Erythroblast (primary cell): ENCODE measurements around the gene TARP.
"Not testable (repeated sequence)": the region's sequence is repeated elsewhere in the genome, so short reads cannot be mapped to it uniquely, and the experiment has no call there.

Experiments used
- GATA1 ChIP-seq: IDR thresholded peaks from 2 replicates; pipeline ENCODE4 v1.6.1; 2011; ENCODE audit warnings: low read depth, mild to moderate bottlenecking, control low read depth, low read length, moderate library complexity
- POLR2A ChIP-seq: IDR thresholded peaks from 2 replicates; pipeline ENCODE4 v1.6.1; 2011; ENCODE audit warnings: mild to moderate bottlenecking, low read length

DNA sequence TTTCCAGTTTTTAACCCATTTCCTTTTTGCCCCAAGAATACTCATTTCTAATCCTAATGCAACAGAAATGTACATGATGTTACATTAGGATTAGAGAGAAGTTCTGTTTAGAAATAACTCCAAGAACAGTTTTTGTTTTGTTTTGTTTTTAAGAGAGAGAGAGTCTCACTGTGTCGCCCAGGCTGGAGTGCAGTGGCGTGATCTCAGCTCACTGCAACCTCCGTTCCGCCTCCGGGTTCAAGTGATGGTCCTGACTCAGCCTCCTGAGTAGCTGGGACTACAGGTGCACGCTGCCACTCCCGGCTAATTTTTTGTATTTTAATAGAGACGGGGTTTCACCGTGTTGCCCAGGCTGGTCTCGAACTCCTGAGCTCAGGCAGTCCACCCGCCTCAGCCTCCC, 38.7 kb downstream of the TARP start:
- not testable (repeated sequence) for TF ChIP-seq POLR2A, GATA1
